Ascending aorta (tissue), 2 donors: ENCODE results near the gene OTX1. TPM values are rescaled to one million over a fixed set of nuclear protein-coding genes. Genes with fewer than 3 reads are reported as not detected.

ENCODE experiments used
- DNase-seq, 2 donors: peaks; one replicate each; pipeline ENCODE4 v3.0.0-alpha.2; 2019; ENCODE audit warnings: low spot score in 2 of 2
- H3K27ac ChIP-seq, 2 donors: fragments of 200-600 bp; sonication (generic); one replicate each; pipeline ENCODE4 v1.5.1; 2016 to 2017; ENCODE audit warnings: mild to moderate bottlenecking in 1 of 2
- H3K27me3 ChIP-seq: fragments of 200-600 bp; sonication (generic); one replicate; pipeline ENCODE4 v1.5.1; 2017
- H3K36me3 ChIP-seq, 2 donors: fragments of 200-600 bp; sonication (generic); one replicate each; pipeline ENCODE4 v1.5.1; 2016
- H3K4me1 ChIP-seq, 2 donors: fragments of 200-600 bp; sonication (generic); one replicate each; pipeline ENCODE4 v1.5.1; 2016 to 2017; ENCODE audit warnings: mild to moderate bottlenecking in 1 of 2
- H3K4me3 ChIP-seq, 2 donors: fragments of 200-600 bp; sonication (generic); one replicate each; pipeline ENCODE4 v1.5.1; 2016 to 2017; ENCODE audit warnings: mild to moderate bottlenecking in 1 of 2
- H3K9me3 ChIP-seq, 2 donors: fragments of 200-600 bp; sonication (generic); one replicate each; pipeline ENCODE4 v1.5.1; 2016
- intact Hi-C: fragments of 100-400 bp; cut with DNase I; formaldehyde crosslinking; loops from one replicate; pipeline ENCODE4 v1.15.1; 2023
- total RNA-seq: library from RNA; depleted of rRNA; stranded (reverse); fragments of >200 nt; gene quantifications from one replicate; pipeline ENCODE4 v1.1.0, GENCODE V29; 2016
- TF ChIP-seq, protein P1 (sequence below), 3 experiments: fragments of 200-600 bp in 2 of 3; fragments of 450-650 bp in 1 of 3; sonication (generic) in 2 of 3; IDR thresholded peaks; one replicate each; pipeline ENCODE4 v1.5.1; 2016 to 2019; ENCODE audit warnings: antibody characterized with exemption in 3 of 3, mild to moderate bottlenecking in 1 of 3, moderate library complexity in 1 of 3

Gene OTX1
- total RNA-seq, 1 donor from 2014 or later = not detected

DNA sequence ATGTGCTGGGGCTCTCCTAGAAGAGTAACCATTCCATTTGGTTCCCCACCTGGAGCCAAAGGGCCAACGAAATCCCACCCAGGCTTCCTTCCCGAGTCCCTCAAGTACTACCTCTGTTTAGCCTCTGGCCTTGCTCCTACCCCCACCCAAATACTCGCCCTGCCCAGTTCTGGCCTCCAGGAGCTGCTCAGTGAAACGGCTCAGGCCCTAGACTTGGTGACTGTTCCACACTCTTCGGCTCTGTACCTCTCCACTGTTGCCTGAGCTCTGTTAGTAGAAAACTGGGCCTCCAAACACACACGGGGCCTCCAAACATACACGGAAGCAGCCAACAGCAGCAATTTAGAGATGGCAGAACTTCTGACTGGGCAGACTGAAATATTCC is 4.2 kb downstream of the OTX1 start:
- H3K4me3 ChIP-seq = no peak overlapping the region
- H3K27ac ChIP-seq = no peak overlapping the region
- H3K27me3 ChIP-seq = peaks cover 34% of the 10 kb centered on the region
- no peaks in the 10 kb centered on the region for H3K36me3 ChIP-seq
- H3K4me1 ChIP-seq = peaks cover 14 to 42% of the 10 kb centered on the region in 2 donors
- TF ChIP-seq, protein P1, sequence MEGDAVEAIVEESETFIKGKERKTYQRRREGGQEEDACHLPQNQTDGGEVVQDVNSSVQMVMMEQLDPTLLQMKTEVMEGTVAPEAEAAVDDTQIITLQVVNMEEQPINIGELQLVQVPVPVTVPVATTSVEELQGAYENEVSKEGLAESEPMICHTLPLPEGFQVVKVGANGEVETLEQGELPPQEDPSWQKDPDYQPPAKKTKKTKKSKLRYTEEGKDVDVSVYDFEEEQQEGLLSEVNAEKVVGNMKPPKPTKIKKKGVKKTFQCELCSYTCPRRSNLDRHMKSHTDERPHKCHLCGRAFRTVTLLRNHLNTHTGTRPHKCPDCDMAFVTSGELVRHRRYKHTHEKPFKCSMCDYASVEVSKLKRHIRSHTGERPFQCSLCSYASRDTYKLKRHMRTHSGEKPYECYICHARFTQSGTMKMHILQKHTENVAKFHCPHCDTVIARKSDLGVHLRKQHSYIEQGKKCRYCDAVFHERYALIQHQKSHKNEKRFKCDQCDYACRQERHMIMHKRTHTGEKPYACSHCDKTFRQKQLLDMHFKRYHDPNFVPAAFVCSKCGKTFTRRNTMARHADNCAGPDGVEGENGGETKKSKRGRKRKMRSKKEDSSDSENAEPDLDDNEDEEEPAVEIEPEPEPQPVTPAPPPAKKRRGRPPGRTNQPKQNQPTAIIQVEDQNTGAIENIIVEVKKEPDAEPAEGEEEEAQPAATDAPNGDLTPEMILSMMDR (IDR thresholded peaks at IDR 0.05) = no peak
- H3K9me3 ChIP-seq = no peaks in the 10 kb centered on the region
- DNase-seq = no peak
- intact Hi-C loops = no loop called here

DNA sequence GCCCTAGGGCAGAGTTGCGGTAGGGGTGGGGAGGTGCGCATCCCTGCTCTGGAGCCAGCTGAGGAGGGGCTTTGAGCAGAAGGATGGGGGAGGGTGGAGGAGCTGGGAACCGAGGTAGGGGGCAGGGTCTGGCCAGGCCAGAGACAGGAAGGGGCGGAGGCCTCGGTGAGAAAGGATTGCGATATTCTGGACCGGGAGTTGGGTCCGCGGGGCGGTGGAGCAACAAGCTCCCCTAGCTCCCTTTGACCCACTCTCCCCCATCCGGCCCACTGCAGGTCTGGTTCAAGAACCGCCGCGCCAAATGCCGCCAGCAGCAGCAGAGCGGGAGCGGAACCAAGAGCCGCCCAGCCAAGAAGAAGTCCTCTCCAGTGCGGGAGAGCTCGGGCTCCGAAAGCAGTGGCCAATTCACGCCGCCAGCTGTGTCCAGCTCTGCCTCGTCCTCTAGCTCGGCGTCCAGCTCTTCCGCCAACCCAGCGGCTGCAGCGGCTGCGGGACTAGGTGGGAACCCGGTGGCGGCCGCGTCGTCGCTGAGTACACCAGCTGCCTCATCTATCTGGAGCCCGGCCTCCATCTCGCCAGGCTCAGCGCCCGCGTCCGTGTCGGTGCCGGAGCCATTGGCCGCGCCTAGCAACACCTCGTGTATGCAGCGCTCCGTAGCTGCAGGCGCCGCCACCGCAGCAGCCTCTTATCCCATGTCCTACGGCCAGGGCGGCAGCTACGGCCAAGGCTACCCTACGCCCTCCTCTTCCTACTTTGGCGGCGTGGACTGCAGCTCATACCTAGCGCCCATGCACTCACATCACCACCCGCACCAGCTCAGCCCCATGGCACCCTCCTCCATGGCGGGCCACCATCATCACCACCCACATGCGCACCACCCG is 4.8 kb downstream of the OTX1 start:
- Histone ChIP-seq H3K27ac (no peak overlapping the region), H3K27me3 (peaks cover 36% of the 10 kb centered on the region), H3K36me3 (no peaks in the 10 kb centered on the region), H3K4me3 (peak overlapping the region; percentile 44 to 51), H3K9me3 (no peaks in the 10 kb centered on the region), H3K4me1 (peaks cover 14 to 36% of the 10 kb centered on the region in 2 donors)
- no peak for DNase-seq
- intact Hi-C loops = no loop called here
- TF ChIP-seq, protein P1 (IDR thresholded peaks at IDR 0.05) = no peak

DNA sequence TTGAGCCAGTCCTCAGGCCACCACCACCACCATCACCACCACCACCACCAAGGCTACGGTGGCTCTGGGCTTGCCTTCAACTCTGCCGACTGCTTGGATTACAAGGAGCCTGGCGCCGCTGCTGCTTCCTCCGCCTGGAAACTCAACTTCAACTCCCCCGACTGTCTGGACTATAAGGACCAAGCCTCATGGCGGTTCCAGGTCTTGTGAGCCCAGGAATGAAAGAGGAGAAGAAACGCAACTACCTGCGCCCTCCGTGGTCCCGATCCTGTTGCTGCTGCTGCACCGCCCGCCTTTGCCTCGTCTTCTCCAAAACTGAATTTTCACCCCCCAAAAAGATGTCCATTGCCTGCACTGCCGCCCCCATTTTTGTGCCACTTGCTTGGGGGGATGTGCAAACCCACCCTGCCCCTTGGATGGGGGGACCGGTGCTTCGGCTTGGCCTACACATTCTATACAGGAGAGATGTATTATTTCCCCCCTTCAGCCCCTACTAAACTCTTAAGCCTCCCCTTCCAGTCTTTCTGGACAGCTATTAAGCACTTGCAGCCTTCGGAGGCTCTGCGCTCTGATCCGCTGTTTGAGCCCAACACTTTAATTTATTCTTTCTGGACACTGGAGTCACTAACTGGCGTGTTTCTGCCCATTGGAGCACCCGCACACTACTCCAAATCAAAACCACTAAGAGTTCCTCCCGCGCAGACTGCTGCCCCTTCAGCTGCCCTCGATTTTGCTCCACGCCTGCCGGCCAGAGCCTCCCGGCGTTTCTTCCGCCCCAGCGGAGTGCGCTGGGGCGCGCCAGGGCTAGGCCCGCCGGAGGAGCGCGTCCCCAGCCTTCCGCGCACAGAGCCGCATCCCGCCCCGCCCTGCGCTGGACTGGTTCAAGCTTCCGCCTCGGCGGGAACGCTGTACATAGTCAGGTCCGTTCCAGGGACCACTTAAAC is 5.7 kb downstream of the OTX1 start:
- Histone ChIP-seq H3K36me3 (no peaks in the 10 kb centered on the region), H3K27ac (no peak overlapping the region), H3K9me3 (no peaks in the 10 kb centered on the region), H3K27me3 (peaks cover 36% of the 10 kb centered on the region), H3K4me1 (peaks cover 14 to 31% of the 10 kb centered on the region in 2 donors), H3K4me3 (peak overlapping the region in 1 of 2 donors; percentile 44)
- TF ChIP-seq, protein P1 (IDR thresholded peaks at IDR 0.05) = no peak
- DNase-seq = peak in 1 of 2 donors; percentile 63
- intact Hi-C loops = no loop called here

DNA sequence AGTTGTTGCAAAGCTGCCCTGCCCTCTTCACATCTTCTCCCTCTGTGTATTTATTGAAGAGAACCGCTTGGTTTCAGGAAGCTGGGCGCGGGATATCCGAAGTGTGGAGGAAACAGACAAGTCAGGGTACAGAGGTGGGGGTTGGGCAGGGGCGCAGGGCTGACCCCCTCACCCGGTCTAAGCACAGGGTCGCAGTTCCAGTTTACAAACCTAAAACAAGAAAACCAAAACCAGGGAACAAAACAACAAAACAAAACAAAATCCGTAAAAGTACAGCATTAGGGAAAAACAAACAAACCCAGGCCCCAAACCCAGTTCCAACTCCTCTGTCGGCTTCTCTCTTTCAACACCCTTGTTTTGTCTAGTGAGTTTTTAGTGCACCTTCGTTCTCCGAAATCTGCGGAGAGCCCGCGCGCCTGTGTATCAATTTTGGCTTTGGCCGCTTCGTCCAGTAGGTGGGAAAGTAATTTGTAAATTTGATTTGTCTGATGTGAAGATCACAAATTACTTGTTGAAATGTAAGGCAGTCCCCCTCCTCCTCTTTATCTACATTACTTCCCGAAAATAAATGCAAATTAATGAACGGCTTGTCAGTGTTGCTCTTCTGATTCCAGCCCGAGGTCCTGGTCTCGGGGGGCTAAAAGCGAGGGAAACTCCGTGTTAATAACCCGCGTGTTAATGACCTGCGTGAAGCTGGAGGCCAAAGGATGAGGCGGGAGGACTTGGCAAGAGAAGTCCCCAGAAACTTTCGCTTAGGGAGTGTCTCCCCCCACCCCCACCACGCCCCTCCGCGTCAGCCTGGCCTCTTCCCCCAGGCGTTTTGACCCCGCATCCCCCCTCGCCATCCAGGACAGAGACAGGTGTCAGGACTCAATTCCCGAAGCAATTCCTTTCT is 6.9 kb downstream of the OTX1 start:
- TF ChIP-seq, protein P1 (IDR thresholded peaks at IDR 0.05) = no peak
- Histone ChIP-seq H3K27me3 (peaks cover 36% of the 10 kb centered on the region), H3K4me1 (peaks cover 14 to 31% of the 10 kb centered on the region in 2 donors), H3K36me3 (no peaks in the 10 kb centered on the region), H3K9me3 (no peaks in the 10 kb centered on the region), H3K4me3 (no peak overlapping the region), H3K27ac (no peak overlapping the region)
- no peak for DNase-seq
- intact Hi-C loops = no loop called here
